Tibial nerve (tissue), 4 donors: ENCODE results near the gene UNC80. TPM values are rescaled to one million over a fixed set of nuclear protein-coding genes. Genes with fewer than 3 reads are reported as not detected.

Experiments used
- DNase-seq, 2 donors: peaks; one replicate each; pipeline ENCODE4 v3.0.0-alpha.2; 2019; ENCODE audit warnings: low spot score in 2 of 2
- H3K27ac ChIP-seq, 4 donors: fragments of 200-600 bp; sonication (generic) in 3 of 4; one replicate each; pipeline ENCODE4 v1.5.1; 2017 to 2019; ENCODE audit warnings: mild to moderate bottlenecking in 1 of 4
- H3K27me3 ChIP-seq, 2 donors: fragments of 200-600 bp; sonication (generic) in 1 of 2; one replicate each; pipeline versions ENCODE4 v1.5.1 to v1.6.0; 2017 to 2019
- H3K36me3 ChIP-seq, 3 donors: fragments of 200-600 bp; sonication (generic); one replicate each; pipeline ENCODE4 v1.5.1; 2018 to 2019
- H3K4me1 ChIP-seq, 4 donors: fragments of 200-600 bp; sonication (generic) in 3 of 4; one replicate each; pipeline ENCODE4 v1.5.1; 2017 to 2019
- H3K4me3 ChIP-seq, 4 donors: fragments of 200-600 bp; sonication (generic) in 3 of 4; one replicate each; pipeline ENCODE4 v1.5.1; 2017 to 2019; ENCODE audit warnings: mild to moderate bottlenecking in 1 of 4, moderate library complexity in 1 of 4
- H3K9me3 ChIP-seq, 4 donors: fragments of 200-600 bp; sonication (generic) in 3 of 4; one replicate each; pipeline ENCODE4 v1.5.1; 2017 to 2019
- EP300 ChIP-seq, 2 donors: sonication (generic); formaldehyde crosslinking; IDR thresholded peaks; one replicate each; pipeline ENCODE4 v1.6.1; 2017; ENCODE audit warnings: antibody characterized with exemption in 2 of 2, mild to moderate bottlenecking in 1 of 2
- POLR2A ChIP-seq, 2 donors: fragments of 450-650 bp; IDR thresholded peaks; one replicate each; pipeline ENCODE4 v1.6.1; 2017; ENCODE audit warnings: antibody characterized with exemption in 2 of 2, mild to moderate bottlenecking in 2 of 2, moderate library complexity in 2 of 2
- WGBS, 2 donors: methylation state at CpG; one replicate each; pipeline ENCODE4 v1.1.5; 2018; 5-methylcytosine and 5-hydroxymethylcytosine counted together
- total RNA-seq, 4 donors: library from RNA; depleted of rRNA; stranded (reverse); fragments of >200 nt; gene quantifications; one replicate each; pipeline ENCODE4 v1.1.0, GENCODE V29; 2016
- TF ChIP-seq, protein P1 (sequence below), 5 experiments: fragments of 200-600 bp in 3 of 5; fragments of 450-650 bp in 2 of 5; sonication (generic) in 3 of 5; IDR thresholded peaks; one replicate each; pipeline ENCODE4 v1.5.1; 2016 to 2019; ENCODE audit warnings: antibody characterized with exemption in 5 of 5, mild to moderate bottlenecking in 3 of 5, moderate library complexity in 2 of 5

Gene UNC80
- total RNA-seq, 4 donors from 2014 or later: 0.22 to 0.30 TPM; not detected in 2

DNA sequence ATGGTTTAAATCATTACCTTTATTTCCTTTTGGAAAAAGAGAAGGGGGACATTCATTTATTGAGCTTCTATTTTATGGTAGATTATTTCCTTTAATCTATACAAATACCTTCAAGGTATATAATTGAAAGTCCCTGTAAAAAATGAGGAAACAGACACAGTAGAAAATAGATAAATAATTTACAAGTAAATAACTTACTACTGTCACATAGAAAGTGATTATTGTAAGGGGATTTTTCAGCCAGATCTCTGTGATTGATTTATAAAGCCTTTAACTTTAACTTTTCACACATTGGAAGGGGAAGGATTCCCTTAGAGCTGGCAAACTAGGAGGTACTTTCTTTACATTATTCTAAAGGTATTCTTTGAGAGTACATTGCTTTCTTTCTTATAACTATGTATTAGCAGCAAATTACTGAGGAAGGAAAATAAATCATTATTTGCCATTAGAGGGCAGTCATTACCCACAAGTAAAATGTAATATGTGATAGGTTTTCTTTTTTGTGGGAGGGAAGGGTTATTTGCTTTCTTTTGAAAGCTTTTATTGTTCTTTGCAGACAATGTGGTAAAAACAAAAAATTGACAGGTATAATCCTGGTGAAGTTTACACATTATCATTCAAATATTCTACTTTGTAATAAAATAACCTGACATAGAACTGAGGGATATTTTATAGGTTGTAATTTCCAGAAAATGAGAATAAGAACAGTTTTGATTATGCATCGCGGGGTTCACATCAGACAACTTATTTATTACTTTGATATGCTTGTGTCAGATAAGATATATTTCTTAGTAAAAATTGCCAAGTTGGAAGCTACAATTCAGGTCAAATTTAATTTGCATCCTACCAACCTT is 206.0 kb downstream of the UNC80 start:
- Histone ChIP-seq H3K4me1 (no peaks in the 10 kb centered on the region), H3K36me3 (no peaks in the 10 kb centered on the region), H3K27me3 (no peaks in the 10 kb centered on the region), H3K27ac (no peak overlapping the region), H3K4me3 (no peak overlapping the region), H3K9me3 (no peaks in the 10 kb centered on the region)
- no peak for DNase-seq
- 90 to 92% methylated on average over 2 of the region's 2 CpGs for WGBS, 2 donors
- no peak for TF ChIP-seq POLR2A (IDR thresholded peaks at IDR 0.05)
- TF ChIP-seq, protein P1, sequence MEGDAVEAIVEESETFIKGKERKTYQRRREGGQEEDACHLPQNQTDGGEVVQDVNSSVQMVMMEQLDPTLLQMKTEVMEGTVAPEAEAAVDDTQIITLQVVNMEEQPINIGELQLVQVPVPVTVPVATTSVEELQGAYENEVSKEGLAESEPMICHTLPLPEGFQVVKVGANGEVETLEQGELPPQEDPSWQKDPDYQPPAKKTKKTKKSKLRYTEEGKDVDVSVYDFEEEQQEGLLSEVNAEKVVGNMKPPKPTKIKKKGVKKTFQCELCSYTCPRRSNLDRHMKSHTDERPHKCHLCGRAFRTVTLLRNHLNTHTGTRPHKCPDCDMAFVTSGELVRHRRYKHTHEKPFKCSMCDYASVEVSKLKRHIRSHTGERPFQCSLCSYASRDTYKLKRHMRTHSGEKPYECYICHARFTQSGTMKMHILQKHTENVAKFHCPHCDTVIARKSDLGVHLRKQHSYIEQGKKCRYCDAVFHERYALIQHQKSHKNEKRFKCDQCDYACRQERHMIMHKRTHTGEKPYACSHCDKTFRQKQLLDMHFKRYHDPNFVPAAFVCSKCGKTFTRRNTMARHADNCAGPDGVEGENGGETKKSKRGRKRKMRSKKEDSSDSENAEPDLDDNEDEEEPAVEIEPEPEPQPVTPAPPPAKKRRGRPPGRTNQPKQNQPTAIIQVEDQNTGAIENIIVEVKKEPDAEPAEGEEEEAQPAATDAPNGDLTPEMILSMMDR (IDR thresholded peaks at IDR 0.05): peak; percentile 38 to 72 (median 60)

DNA sequence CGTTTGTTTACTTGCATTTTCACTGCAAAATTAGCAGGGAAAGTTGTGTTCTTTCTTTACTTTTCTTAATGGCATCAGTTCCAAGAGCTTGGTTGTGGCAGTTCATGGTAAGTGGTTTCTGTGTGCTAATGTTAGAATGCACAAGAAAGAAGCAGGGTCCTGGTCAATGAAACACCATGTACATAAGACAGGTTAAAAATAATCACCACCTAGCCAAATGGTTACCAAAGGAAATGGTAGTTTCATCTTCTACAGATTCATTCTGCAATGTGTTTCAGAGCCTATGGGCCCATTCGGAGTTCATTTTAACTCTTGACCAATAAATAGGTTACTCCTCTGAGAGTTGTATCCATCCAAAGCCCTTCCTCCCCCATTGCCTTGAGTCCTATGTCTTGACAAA is 212.7 kb downstream of the UNC80 start:
- no peak overlapping the region for H3K4me3 ChIP-seq
- 89 to 93% methylated on average over 2 of the region's 2 CpGs for WGBS, 2 donors
- H3K4me1 ChIP-seq: no peaks in the 10 kb centered on the region
- DNase-seq: no peak
- no peak for TF ChIP-seq POLR2A (IDR thresholded peaks at IDR 0.05)
- TF ChIP-seq EP300 (IDR thresholded peaks at IDR 0.05): no peak
- no peaks in the 10 kb centered on the region for H3K36me3 ChIP-seq
- H3K27ac ChIP-seq: no peak overlapping the region
- H3K27me3 ChIP-seq: no peaks in the 10 kb centered on the region
- no peaks in the 10 kb centered on the region for H3K9me3 ChIP-seq

DNA sequence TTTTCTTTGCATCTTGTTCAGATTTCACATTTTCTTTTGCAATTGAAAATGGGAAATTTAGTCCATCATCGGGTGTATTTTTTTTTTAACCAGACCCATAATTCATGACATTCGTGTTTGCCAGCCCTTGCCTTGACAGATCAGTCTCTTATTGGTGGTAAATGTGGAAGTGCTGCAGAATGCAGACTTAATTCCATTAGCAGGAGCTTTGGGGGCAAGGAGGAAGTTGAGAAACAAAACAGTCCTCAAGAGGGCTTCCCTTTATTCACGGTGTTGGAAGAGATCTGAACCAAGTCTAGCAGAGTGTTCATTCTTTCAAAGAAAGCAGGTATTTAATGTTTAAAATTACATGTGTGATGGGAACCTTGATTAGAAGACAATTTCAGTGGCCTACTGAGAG is 214.2 kb downstream of the UNC80 start:
- Histone ChIP-seq H3K9me3 (no peaks in the 10 kb centered on the region), H3K4me1 (no peaks in the 10 kb centered on the region), H3K36me3 (no peaks in the 10 kb centered on the region), H3K27ac (no peak overlapping the region), H3K4me3 (no peak overlapping the region), H3K27me3 (no peaks in the 10 kb centered on the region)
- WGBS, 2 donors: 61 to 65% methylated on average over 3 of the region's 3 CpGs
- TF ChIP-seq EP300 (IDR thresholded peaks at IDR 0.05): no peak
- no peak for TF ChIP-seq POLR2A (IDR thresholded peaks at IDR 0.05)
- TF ChIP-seq, protein P1 (IDR thresholded peaks at IDR 0.05): no peak
- no peak for DNase-seq

DNA sequence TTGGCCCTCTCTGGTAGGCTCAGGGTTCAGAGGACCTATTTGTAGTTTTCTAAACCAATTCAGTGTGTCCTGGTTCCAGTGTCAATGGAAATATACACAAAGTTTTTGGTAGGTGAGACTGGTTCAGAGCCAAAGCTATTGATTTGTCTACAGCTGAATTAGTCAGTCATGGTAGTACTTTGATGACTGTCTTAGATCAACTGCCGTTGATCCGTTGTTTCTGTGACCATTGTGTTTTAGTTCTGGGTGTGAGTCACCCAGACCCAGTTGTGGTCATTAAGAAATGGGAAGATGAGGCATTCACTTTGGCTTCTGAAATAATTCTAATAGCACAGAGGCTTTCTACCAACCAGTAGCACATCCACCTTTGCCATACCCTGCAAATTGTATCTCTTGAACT is 214.8 kb downstream of the UNC80 start:
- 70 to 92% methylated on average over 2 of the region's 2 CpGs for WGBS, 2 donors
- Histone ChIP-seq H3K27ac (no peak overlapping the region), H3K27me3 (no peaks in the 10 kb centered on the region), H3K4me1 (no peaks in the 10 kb centered on the region), H3K36me3 (no peaks in the 10 kb centered on the region), H3K4me3 (no peak overlapping the region), H3K9me3 (no peaks in the 10 kb centered on the region)
- TF ChIP-seq EP300 (IDR thresholded peaks at IDR 0.05) (no peak), POLR2A (IDR thresholded peaks at IDR 0.05) (no peak)
- TF ChIP-seq, protein P1 (IDR thresholded peaks at IDR 0.05): no peak
- no peak for DNase-seq

DNA sequence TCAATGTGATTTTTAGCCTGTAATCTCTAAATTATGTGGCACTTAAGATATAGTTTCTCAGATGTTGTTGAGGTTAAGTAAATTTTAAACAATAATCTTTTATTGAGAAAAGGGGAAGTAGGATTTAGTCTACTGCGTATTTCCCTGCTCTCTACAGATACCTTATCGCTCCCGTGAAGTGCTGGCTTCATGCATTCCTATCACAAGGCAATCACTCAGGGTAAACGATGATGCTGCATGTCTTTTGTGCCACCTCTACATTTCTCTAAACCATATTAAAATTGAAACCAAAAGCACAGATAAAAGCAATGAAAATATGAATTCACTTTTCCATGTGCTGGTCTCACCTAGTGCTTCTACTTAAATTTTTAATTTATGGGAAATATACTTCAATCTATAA is 216.4 kb downstream of the UNC80 start:
- Histone ChIP-seq H3K36me3 (no peaks in the 10 kb centered on the region), H3K9me3 (no peaks in the 10 kb centered on the region), H3K4me3 (no peak overlapping the region), H3K27me3 (no peaks in the 10 kb centered on the region), H3K27ac (no peak overlapping the region), H3K4me1 (no peaks in the 10 kb centered on the region)
- WGBS, 2 donors: 77 to 80% methylated on average over 4 of the region's 4 CpGs
- DNase-seq: no peak
- no peak for TF ChIP-seq EP300 (IDR thresholded peaks at IDR 0.05)
- TF ChIP-seq POLR2A (IDR thresholded peaks at IDR 0.05): no peak
- TF ChIP-seq, protein P1 (IDR thresholded peaks at IDR 0.05): no peak
